ENCODE data around the gene IGSF9B.

DNA sequence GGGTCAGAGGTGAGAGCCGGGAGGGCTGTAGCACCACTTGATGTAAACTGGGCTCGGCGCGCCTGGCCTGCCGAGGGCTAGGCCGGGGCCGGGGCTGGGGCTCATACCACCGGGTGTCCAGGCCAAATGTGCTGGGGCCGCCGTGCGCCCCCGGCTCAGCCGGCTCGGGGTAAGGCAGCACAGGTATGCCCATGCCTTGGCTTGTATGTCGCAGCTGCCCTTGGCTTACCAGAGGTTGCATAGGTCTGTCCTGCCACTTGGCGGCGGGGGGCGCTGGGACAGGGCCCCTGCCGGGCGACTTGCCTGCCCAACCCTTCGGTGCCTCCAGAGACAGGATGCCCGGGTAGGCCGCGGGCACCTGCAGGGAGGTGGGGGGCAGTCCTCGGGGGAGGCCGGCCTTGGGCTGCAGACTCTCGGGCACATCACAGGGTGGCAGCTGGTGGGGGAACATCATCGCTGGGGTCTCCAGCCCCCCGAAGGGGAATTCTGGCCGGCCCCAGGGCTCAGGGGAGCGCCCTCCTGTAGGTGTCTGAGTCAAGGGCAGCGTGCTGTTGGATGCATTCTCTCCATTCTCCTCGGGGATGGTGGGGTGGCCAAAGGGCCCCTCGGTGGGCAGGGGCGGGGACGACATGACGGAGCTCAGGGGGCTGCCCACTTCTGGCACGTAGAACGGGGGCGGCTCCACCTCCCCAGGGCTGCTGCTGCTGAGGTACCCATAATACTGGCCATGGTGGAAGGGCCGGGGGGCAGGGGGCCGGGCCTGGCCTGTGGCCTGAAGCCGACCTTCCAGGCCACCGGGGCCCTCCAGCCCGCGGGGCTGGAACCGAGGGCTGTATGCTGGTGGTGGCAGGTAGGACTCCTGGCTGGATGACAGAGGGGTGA is 36.4 kb downstream of the IGSF9B start:
- no peak for TF ChIP-seq POLR2A (IDR thresholded peaks at IDR 0.05)
- TF ChIP-seq, protein P1, sequence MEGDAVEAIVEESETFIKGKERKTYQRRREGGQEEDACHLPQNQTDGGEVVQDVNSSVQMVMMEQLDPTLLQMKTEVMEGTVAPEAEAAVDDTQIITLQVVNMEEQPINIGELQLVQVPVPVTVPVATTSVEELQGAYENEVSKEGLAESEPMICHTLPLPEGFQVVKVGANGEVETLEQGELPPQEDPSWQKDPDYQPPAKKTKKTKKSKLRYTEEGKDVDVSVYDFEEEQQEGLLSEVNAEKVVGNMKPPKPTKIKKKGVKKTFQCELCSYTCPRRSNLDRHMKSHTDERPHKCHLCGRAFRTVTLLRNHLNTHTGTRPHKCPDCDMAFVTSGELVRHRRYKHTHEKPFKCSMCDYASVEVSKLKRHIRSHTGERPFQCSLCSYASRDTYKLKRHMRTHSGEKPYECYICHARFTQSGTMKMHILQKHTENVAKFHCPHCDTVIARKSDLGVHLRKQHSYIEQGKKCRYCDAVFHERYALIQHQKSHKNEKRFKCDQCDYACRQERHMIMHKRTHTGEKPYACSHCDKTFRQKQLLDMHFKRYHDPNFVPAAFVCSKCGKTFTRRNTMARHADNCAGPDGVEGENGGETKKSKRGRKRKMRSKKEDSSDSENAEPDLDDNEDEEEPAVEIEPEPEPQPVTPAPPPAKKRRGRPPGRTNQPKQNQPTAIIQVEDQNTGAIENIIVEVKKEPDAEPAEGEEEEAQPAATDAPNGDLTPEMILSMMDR (IDR thresholded peaks at IDR 0.05), result no peak

All from heart left ventricle (tissue), 13 donors.